Ovary (tissue), 9 donors: ENCODE results near the gene RGS5. TPM values are rescaled to one million over a fixed set of nuclear protein-coding genes. Genes with fewer than 3 reads are reported as not detected.

ENCODE experiments used
- DNase-seq, 5 donors: peaks; one replicate each; pipeline ENCODE4 v3.0.0-alpha.2; 2019 to 2020
- H3K27ac ChIP-seq, 2 donors: fragments of 200-600 bp; one replicate each; pipeline versions ENCODE4 v1.5.1 to v1.8.0; 2019 to 2022
- H3K27me3 ChIP-seq: fragments of 200-600 bp; one replicate; pipeline ENCODE4 v1.8.0; 2022
- H3K36me3 ChIP-seq: fragments of 200-600 bp; sonication (generic); one replicate; pipeline ENCODE4 v1.5.1; 2019
- H3K4me1 ChIP-seq: one replicate; pipeline ENCODE4 v1.8.1; 2013; ENCODE audit warnings: mild to moderate bottlenecking, moderate library complexity; ENCODE audit not compliant: insufficient read depth
- H3K4me3 ChIP-seq: fragments of 200-600 bp; sonication (generic); one replicate; pipeline ENCODE4 v1.5.1; 2017
- H3K9me3 ChIP-seq, 2 donors: fragments of 200-600 bp in 1 of 2; sonication (generic) in 1 of 2; one replicate each; pipeline versions ENCODE4 v1.5.1 to v1.8.1; 2013 to 2019; ENCODE audit warnings: mild to moderate bottlenecking in 1 of 2, moderate library complexity in 1 of 2
- CTCF ChIP-seq, 3 donors: fragments of 450-650 bp in 2 of 3; fragments of 200-600 bp in 1 of 3; IDR thresholded peaks; one replicate each; pipeline versions ENCODE4 v1.5.1 to v1.8.0; 2016 to 2022; ENCODE audit warnings: antibody characterized with exemption in 3 of 3, mild to moderate bottlenecking in 1 of 3
- EP300 ChIP-seq: sonication (generic); formaldehyde crosslinking; IDR thresholded peaks from one replicate; pipeline ENCODE4 v1.6.1; 2017; ENCODE audit warnings: antibody characterized with exemption
- POLR2A ChIP-seq: fragments of 450-650 bp; IDR thresholded peaks from one replicate; pipeline ENCODE4 v1.6.1; 2017; ENCODE audit warnings: antibody characterized with exemption, mild to moderate bottlenecking, moderate library complexity
- WGBS, 3 donors: extraction: QIAGEN DNeasy Blood & Tissue Kit in 1 of 3; methylation state at CpG; one replicate each; pipeline versions ENCODE4 v1.1.5 to v1.1.7; 2013 to 2017; 5-methylcytosine and 5-hydroxymethylcytosine counted together
- intact Hi-C, 4 donors: fragments of 100-400 bp; cut with DNase I; formaldehyde crosslinking; loops; one replicate each; pipeline versions ENCODE4 v1.11.0 to v1.15.1; 2022 to 2023
- polyA plus RNA-seq, 2 donors: library from polyadenylated mRNA; stranded (reverse); fragments of 200-250 nt in 1 of 2; fragments of 350-450 nt in 1 of 2; fragmentation: Illumina TruSeq in 1 of 2; extraction: RNeasy Lipid Tissue Mini Kit (QIAGEN cat#74804) in 1 of 2; gene quantifications; one replicate each; pipeline ENCODE4 v1.2.3, GENCODE V29; 2013 to 2014
- total RNA-seq, 7 donors: library from RNA; depleted of rRNA in 2 of 7; stranded (reverse); fragments of >200 nt in 2 of 7; fragmentation: NEBNext Ultra II Directional in 3 of 7; extraction: Animal tissue kit (Norgen Biotek cat#: 25700) in 3 of 7; gene quantifications; one replicate each; pipeline versions ENCODE4 v1.1.0 to v1.2.4, GENCODE V29; 2016 to 2023
- donor health status: DM: no; HTN: no; CAD: no; lungs with moderate emphysema.
- donor health status: DM: no; HTN: no; CAD: no.
- donor health status: Bipolar disorder and iron deficiency.
- donor health status: DM: yes; HTN: yes; CAD: no.
- donor health status: DM: no; HTN: no; CAD: no.
- donor health status: DM: yes; HTN: yes; CAD: no.

RGS5 gene
- total and polyA plus RNA-seq, 9 donors, result 12.2 to 157 (median 44.2) TPM

DNA sequence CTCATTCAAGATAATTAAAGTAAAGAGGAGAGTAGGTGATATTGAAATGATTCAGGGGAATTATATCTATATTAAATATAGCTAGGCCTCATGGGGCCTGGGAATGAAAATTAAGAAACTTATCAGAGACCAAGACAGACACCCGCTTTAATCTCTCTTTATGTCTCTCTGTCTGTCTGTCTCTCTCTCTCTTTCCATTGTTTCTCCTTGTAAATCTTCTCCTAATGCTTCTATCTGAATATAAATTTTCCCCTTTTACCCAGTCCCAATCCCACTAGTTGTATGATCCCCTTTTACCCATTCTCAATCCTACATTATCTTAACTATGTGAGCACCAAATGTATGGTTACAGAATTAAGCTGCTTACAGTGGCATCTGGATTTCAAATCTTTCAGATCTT lies 61.2 kb downstream of the RGS5 start:
- DNase-seq, result no peak
- TF ChIP-seq EP300 (no peak), CTCF (IDR thresholded peaks at IDR 0.05) (no peak), POLR2A (no peak)
- H3K9me3 ChIP-seq, result no peaks in the 10 kb centered on the region

DNA sequence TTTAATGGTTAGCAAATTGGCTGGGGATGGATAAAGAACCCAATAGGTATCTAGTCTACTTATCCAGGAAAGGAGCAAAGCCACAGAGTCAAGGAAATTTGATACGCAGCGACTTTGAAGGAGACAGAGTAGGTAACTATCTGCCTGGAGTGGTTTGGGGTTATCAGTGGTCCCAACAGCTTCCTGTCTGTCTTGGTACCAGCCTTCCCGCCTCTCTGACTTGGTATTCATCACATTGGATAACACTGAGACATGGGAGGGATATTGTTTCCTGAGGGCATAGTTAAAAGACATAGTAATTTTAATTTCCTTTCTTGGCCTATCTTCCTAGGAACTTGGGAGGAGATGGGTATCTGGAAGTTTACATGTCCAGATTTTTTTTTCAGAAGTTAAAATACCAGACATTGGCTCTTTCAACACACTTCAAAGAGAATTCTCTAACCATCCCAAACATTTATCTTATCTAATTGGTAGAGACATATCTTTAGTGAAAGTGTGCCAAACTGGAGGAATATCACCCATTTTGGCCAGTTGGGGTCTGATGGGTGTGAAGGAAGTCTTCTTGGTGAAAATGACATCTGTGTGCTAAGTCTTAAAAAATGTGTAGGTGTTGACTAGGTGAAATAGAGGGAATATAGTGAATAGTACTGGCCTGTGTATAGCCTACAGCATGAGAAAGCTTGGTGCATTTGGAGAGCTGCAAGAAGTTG lies 65.0 kb downstream of the RGS5 start:
- H3K4me1 ChIP-seq, result no peaks in the 10 kb centered on the region
- intact Hi-C loops, result no loop called here
- TF ChIP-seq POLR2A, result no peak
- TF ChIP-seq CTCF (IDR thresholded peaks at IDR 0.05), result no peak
- no peak for TF ChIP-seq EP300

More for the DNA sequence above, 61.2 kb downstream of the RGS5 start:
- Histone ChIP-seq H3K4me1 (no peaks in the 10 kb centered on the region), H3K4me3 (no peak overlapping the region), H3K27me3 (no peaks in the 10 kb centered on the region), H3K36me3 (no peaks in the 10 kb centered on the region), H3K27ac (no peak overlapping the region)
- WGBS, 3 donors, result 94 to 100% (median 94%) methylated on average over 1 of the region's 1 CpG
- intact Hi-C loops, result no loop called here

GRCh38 chr1:163131981-163132380 lies 70.7 kb downstream of the RGS5 start:
- intact Hi-C loops, result no loop called here
- WGBS, 3 donors, result 89 to 97% (median 94%) methylated on average over 2 of the region's 2 CpGs
- TF ChIP-seq POLR2A (no peak), EP300 (no peak), CTCF (IDR thresholded peaks at IDR 0.05) (no peak)
- Histone ChIP-seq H3K27me3 (no peaks in the 10 kb centered on the region), H3K36me3 (no peaks in the 10 kb centered on the region), H3K4me1 (peaks cover 2% of the 10 kb centered on the region), H3K9me3 (no peaks in the 10 kb centered on the region), H3K4me3 (no peak overlapping the region), H3K27ac (no peak overlapping the region)
- no peak for DNase-seq

More for the DNA sequence above, 65.0 kb downstream of the RGS5 start:
- no peak for DNase-seq
- Histone ChIP-seq H3K27me3 (no peaks in the 10 kb centered on the region), H3K4me3 (no peak overlapping the region), H3K27ac (no peak overlapping the region), H3K9me3 (no peaks in the 10 kb centered on the region), H3K36me3 (no peaks in the 10 kb centered on the region)
- WGBS, 3 donors, result 86 to 93% (median 91%) methylated on average over 3 of the region's 3 CpGs

- Histone ChIP-seq H3K36me3 (no peaks in the 10 kb centered on the region), H3K9me3 (no peaks in the 10 kb centered on the region), H3K27me3 (no peaks in the 10 kb centered on the region), H3K4me1 (peaks cover 2% of the 10 kb centered on the region), H3K27ac (no peak overlapping the region), H3K4me3 (no peak overlapping the region)
- intact Hi-C loops, result no loop called here
- no peak for DNase-seq
- WGBS, 3 donors, result 10 to 15% (median 14%) methylated on average over 1 of the region's 1 CpG
- TF ChIP-seq EP300, result no peak
- no peak for TF ChIP-seq POLR2A
- TF ChIP-seq CTCF (IDR thresholded peaks at IDR 0.05), result no peak
Observed at GRCh38 chr1:163130225-163130856, 72.4 kb downstream of the RGS5 start.
